Measurements from ENCODE around the gene ST3GAL6. TPM values are rescaled to one million over a fixed set of nuclear protein-coding genes. Genes with fewer than 3 reads are reported as not detected.

The ST3GAL6 gene
- total RNA-seq, 1 donor from 2014 or later: 16.0 TPM

- Mint-ChIP-seq H3K27me3 (ENCODE audit: low read depth) (peaks cover 1% of the 10 kb centered on the region), H3K4me3 (no peak overlapping the region), H3K27ac (ENCODE audit: unreplicated experiment) (no peak overlapping the region), H3K9me3 (peaks cover 1% of the 10 kb centered on the region), H3K36me3 (ENCODE audit: low read depth) (peaks cover 1% of the 10 kb centered on the region), H3K4me1 (peaks cover 4% of the 10 kb centered on the region)
- TF ChIP-seq CTCF (conservative IDR thresholded peaks at IDR 0.05): no peak
- DNase-seq (ENCODE audit: low read depth, low spot score): no peak
Observed at GRCh38 chr3:98722389-98722788, 40.8 kb upstream of the ST3GAL6 start.

GRCh38 chr3:98725352-98725751 is 37.8 kb upstream of the ST3GAL6 start:
- H3K36me3 Mint-ChIP-seq (ENCODE audit: low read depth): no peaks in the 10 kb centered on the region
- peaks cover 4% of the 10 kb centered on the region for H3K4me1 Mint-ChIP-seq
- no peak for TF ChIP-seq CTCF (conservative IDR thresholded peaks at IDR 0.05)

GRCh38 chr3:98726084-98726483 is 37.1 kb upstream of the ST3GAL6 start:
- Mint-ChIP-seq H3K4me1 (peaks cover 10% of the 10 kb centered on the region), H3K4me3 (no peak overlapping the region), H3K27ac (ENCODE audit: unreplicated experiment) (no peak overlapping the region), H3K36me3 (ENCODE audit: low read depth) (no peaks in the 10 kb centered on the region), H3K9me3 (no peaks in the 10 kb centered on the region), H3K27me3 (ENCODE audit: low read depth) (peaks cover 2% of the 10 kb centered on the region)
- DNase-seq (ENCODE audit: low read depth, low spot score): no peak
- TF ChIP-seq CTCF (conservative IDR thresholded peaks at IDR 0.05): no peak

More at GRCh38 chr3:98725352-98725751, 37.8 kb upstream of the ST3GAL6 start:
- DNase-seq (ENCODE audit: low read depth, low spot score): no peak
- H3K27me3 Mint-ChIP-seq (ENCODE audit: low read depth): peaks cover 2% of the 10 kb centered on the region
- H3K9me3 Mint-ChIP-seq: no peaks in the 10 kb centered on the region
- no peak overlapping the region for H3K4me3 Mint-ChIP-seq
- H3K27ac Mint-ChIP-seq (ENCODE audit: unreplicated experiment): no peak overlapping the region

GRCh38 chr3:98727638-98728037 is 35.5 kb upstream of the ST3GAL6 start:
- Mint-ChIP-seq H3K27me3 (ENCODE audit: low read depth) (peaks cover 4% of the 10 kb centered on the region), H3K4me1 (peaks cover 11% of the 10 kb centered on the region), H3K9me3 (no peaks in the 10 kb centered on the region), H3K36me3 (ENCODE audit: low read depth) (no peaks in the 10 kb centered on the region), H3K27ac (ENCODE audit: unreplicated experiment) (no peak overlapping the region), H3K4me3 (peak overlapping the region; percentile 49)
- DNase-seq (ENCODE audit: low read depth, low spot score): no peak
- no peak for TF ChIP-seq CTCF (conservative IDR thresholded peaks at IDR 0.05)

GRCh38 chr3:98728672-98729071 is 34.5 kb upstream of the ST3GAL6 start:
- peaks cover 17% of the 10 kb centered on the region for H3K4me1 Mint-ChIP-seq

More at GRCh38 chr3:98728672-98729071, 34.5 kb upstream of the ST3GAL6 start:
- Mint-ChIP-seq H3K36me3 (ENCODE audit: low read depth) (no peaks in the 10 kb centered on the region), H3K27me3 (ENCODE audit: low read depth) (peaks cover 4% of the 10 kb centered on the region), H3K4me3 (no peak overlapping the region), H3K9me3 (no peaks in the 10 kb centered on the region), H3K27ac (ENCODE audit: unreplicated experiment) (no peak overlapping the region)
- no peak for DNase-seq (ENCODE audit: low read depth, low spot score)
- TF ChIP-seq CTCF (conservative IDR thresholded peaks at IDR 0.05): no peak

Measured in neural crest cell (in vitro differentiated cells).